Transverse colon (tissue), 4 donors: ENCODE results near the gene ZNF785.

Experiments
- EP300 ChIP-seq: sonication (generic); formaldehyde crosslinking; IDR thresholded peaks from one replicate; pipeline ENCODE4 v1.6.1; 2017; ENCODE audit warnings: antibody characterized with exemption, low read depth
- POLR2A ChIP-seq: fragments of 450-650 bp; IDR thresholded peaks from one replicate; pipeline ENCODE4 v1.6.1; 2016; ENCODE audit warnings: antibody characterized with exemption, mild to moderate bottlenecking, moderate library complexity
- POLR2AphosphoS5 ChIP-seq, 3 donors: sonication (generic); formaldehyde crosslinking; IDR thresholded peaks; one replicate each; pipeline ENCODE4 v1.6.1; 2016; ENCODE audit warnings: antibody characterized with exemption in 3 of 3
- TF ChIP-seq, protein P1 (sequence below), 5 experiments: fragments of 200-600 bp in 3 of 5; fragments of 450-650 bp in 2 of 5; sonication (generic) in 3 of 5; IDR thresholded peaks; 1 replicate in 2 of 5; 2 replicates in 3 of 5; pipeline ENCODE4 v1.5.1; 2016 to 2017; ENCODE audit warnings: antibody characterized with exemption in 5 of 5, inconsistent platforms in 3 of 5, mild to moderate bottlenecking in 2 of 5, moderate library complexity in 1 of 5

GRCh38 chr16:30582611-30583340, 2.7 kb downstream of the ZNF785 start:
- TF ChIP-seq, protein P1, sequence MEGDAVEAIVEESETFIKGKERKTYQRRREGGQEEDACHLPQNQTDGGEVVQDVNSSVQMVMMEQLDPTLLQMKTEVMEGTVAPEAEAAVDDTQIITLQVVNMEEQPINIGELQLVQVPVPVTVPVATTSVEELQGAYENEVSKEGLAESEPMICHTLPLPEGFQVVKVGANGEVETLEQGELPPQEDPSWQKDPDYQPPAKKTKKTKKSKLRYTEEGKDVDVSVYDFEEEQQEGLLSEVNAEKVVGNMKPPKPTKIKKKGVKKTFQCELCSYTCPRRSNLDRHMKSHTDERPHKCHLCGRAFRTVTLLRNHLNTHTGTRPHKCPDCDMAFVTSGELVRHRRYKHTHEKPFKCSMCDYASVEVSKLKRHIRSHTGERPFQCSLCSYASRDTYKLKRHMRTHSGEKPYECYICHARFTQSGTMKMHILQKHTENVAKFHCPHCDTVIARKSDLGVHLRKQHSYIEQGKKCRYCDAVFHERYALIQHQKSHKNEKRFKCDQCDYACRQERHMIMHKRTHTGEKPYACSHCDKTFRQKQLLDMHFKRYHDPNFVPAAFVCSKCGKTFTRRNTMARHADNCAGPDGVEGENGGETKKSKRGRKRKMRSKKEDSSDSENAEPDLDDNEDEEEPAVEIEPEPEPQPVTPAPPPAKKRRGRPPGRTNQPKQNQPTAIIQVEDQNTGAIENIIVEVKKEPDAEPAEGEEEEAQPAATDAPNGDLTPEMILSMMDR (IDR thresholded peaks at IDR 0.05): no peak
- TF ChIP-seq POLR2A (no peak), POLR2AphosphoS5 (IDR thresholded peaks at IDR 0.05) (no peak), EP300 (no peak)
